ENCODE measurements around the gene GPR37L1.

- no peak for TF ChIP-seq EZH2phosphoT487 (IDR thresholded peaks at IDR 0.05; ENCODE audit: insufficient read depth, low read depth)
- no peak for TF ChIP-seq EZH2 (IDR thresholded peaks at IDR 0.05; ENCODE audit: insufficient read depth, poor library complexity, severe bottlenecking)
Measured at GRCh38 chr1:202164271-202165037, 41.7 kb downstream of the GPR37L1 start.
